ENCODE results near the gene RND3. TPM values are rescaled to one million over a fixed set of nuclear protein-coding genes. Genes with fewer than 3 reads are reported as not detected.

Gene RND3, protein sequence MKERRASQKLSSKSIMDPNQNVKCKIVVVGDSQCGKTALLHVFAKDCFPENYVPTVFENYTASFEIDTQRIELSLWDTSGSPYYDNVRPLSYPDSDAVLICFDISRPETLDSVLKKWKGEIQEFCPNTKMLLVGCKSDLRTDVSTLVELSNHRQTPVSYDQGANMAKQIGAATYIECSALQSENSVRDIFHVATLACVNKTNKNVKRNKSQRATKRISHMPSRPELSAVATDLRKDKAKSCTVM
- total RNA-seq (2021; ENCODE audit: unreplicated experiment) (45.3 TPM), Bru-seq, nascent RNA (percentile 99 among the genes with signal in this experiment), BruChase-seq, experiment 1, labeled RNA remaining after a 2-hour chase (percentile 92 among the genes with signal in this experiment), BruChase-seq, experiment 2, labeled RNA remaining after a 6-hour chase (percentile 69 among the genes with signal in this experiment)
- 26.0 TPM for polyA plus RNA-seq (2012; ENCODE audit: insufficient read length)
- long read RNA-seq, transcript RND3-202 (5 exons, 2,777 nt), result major isoform, 47 of 68 reads
- long read RNA-seq, transcript RND3-201 (6 exons, 2,711 nt), result minor isoform, 17 of 68 reads
- long read RNA-seq, partial matches to known transcripts, result 0 of 68 reads
- long read RNA-seq, other reads (novel, unspliced or antisense), result 2 of 68 reads

DNA sequence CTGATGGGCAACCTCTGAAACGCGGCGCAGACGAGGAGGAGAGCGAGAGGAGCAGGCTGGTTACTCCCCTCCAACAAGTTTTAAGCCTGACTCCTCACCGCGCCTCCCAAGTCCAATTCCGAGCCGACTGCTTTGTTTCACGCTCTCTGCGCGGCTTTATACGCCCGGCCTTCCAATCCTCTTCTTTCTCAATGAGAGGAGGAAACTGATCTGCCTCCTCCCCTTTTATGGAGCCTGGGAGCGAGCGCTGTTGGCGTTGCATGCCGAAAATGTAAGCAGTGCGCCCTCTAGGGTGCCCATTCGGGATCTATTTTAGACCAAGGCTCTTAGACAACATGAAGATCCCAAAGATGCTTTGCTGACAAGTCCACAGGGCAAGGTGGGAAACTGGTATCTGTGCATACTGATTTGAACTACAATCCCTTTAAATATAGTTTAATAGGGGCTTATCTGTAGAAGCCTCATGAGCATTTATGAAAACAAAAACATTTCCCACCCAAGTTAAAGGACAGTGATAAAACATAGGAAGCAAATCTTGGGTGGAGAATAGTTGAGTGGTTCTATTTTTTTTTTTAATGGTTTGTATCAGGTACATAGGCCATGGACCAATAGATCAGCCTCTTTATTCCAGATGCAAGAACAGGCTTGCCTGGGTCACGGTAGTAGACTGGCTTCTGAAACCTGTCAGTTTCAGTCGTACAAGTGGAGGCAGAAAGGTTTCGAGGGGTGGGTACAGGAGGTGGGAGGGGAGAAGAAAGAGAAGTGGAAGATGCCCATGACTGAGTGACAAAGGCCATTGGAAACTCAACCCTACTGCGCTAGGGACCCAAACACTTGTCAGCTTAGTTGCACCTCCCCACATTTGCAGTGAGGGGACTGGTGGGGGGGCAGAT is at the start of gene RND3:
Gene RND3 (minus strand): TSS at position 131 of the 893 bp plus-strand sequence. CDS start 250 bp downstream, outside the sequence.
- ChIA-PET CTCF (no interaction called here), POLR2A (no interaction called here)
- Histone ChIP-seq H3K27me3 (ENCODE audit: control insufficient read depth, insufficient read depth, low read length) (no peaks in the 10 kb centered on the region; the same call in 1 of the 2 replicates), H3K4me3 (ENCODE audit: low read depth in 2 of 2, low read length in 2 of 2) (peak within 1 kb of the TSS; percentile 88 to 89), H3K4me1 (ENCODE audit: control insufficient read depth, insufficient read depth, low read length) (peaks cover 18% of the 10 kb centered on the region), H3K9me3 (ENCODE audit: control insufficient read depth, insufficient read depth, low read depth, low read length) (no peaks in the 10 kb centered on the region), H3K27ac (ENCODE audit: low read length) (peak within 1 kb of the TSS; percentile 92), H3K36me3 (ENCODE audit: control insufficient read depth, insufficient read depth, low read length) (peaks cover 3% of the 10 kb centered on the region)
- in situ Hi-C loops (cut with HindIII; ENCODE audit: low pct_unique_long_range_greater_than_20kb, low sequenced_read_pairs), result no loop called here
- intact Hi-C loops (cut with micrococcal nuclease; ENCODE audit: unreplicated experiment), result loop anchor here (5.0 to 10.0 kb wide), 3 partner anchors 303 to 750 kb away; no protein-coding TSS in a partner anchor
- no TSS peak for BruUV-seq (replicated peaks)
- ATAC-seq (peak; percentile 78), DNase-seq (ENCODE audit: low read depth, low spot score) (peak; percentile 96)
- peak; percentile 99 for TF ChIP-seq POLR2AphosphoS5 (IDR thresholded peaks at IDR 0.05; ENCODE audit: low read depth, low read length)
- TF ChIP-seq, protein P1, sequence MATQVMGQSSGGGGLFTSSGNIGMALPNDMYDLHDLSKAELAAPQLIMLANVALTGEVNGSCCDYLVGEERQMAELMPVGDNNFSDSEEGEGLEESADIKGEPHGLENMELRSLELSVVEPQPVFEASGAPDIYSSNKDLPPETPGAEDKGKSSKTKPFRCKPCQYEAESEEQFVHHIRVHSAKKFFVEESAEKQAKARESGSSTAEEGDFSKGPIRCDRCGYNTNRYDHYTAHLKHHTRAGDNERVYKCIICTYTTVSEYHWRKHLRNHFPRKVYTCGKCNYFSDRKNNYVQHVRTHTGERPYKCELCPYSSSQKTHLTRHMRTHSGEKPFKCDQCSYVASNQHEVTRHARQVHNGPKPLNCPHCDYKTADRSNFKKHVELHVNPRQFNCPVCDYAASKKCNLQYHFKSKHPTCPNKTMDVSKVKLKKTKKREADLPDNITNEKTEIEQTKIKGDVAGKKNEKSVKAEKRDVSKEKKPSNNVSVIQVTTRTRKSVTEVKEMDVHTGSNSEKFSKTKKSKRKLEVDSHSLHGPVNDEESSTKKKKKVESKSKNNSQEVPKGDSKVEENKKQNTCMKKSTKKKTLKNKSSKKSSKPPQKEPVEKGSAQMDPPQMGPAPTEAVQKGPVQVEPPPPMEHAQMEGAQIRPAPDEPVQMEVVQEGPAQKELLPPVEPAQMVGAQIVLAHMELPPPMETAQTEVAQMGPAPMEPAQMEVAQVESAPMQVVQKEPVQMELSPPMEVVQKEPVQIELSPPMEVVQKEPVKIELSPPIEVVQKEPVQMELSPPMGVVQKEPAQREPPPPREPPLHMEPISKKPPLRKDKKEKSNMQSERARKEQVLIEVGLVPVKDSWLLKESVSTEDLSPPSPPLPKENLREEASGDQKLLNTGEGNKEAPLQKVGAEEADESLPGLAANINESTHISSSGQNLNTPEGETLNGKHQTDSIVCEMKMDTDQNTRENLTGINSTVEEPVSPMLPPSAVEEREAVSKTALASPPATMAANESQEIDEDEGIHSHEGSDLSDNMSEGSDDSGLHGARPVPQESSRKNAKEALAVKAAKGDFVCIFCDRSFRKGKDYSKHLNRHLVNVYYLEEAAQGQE (IDR thresholded peaks at IDR 0.05; ENCODE audit: insufficient read depth in 1 of 2, low read depth in 2 of 2, low read length in 1 of 2), result 0 out of 4 replicates have a peak, but pooled peaks of 1 of the 2 experiments have one; percentile 47
- TF ChIP-seq, protein P2, sequence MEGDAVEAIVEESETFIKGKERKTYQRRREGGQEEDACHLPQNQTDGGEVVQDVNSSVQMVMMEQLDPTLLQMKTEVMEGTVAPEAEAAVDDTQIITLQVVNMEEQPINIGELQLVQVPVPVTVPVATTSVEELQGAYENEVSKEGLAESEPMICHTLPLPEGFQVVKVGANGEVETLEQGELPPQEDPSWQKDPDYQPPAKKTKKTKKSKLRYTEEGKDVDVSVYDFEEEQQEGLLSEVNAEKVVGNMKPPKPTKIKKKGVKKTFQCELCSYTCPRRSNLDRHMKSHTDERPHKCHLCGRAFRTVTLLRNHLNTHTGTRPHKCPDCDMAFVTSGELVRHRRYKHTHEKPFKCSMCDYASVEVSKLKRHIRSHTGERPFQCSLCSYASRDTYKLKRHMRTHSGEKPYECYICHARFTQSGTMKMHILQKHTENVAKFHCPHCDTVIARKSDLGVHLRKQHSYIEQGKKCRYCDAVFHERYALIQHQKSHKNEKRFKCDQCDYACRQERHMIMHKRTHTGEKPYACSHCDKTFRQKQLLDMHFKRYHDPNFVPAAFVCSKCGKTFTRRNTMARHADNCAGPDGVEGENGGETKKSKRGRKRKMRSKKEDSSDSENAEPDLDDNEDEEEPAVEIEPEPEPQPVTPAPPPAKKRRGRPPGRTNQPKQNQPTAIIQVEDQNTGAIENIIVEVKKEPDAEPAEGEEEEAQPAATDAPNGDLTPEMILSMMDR (IDR thresholded peaks at IDR 0.05), result peak; percentile 90
- no peak for TF ChIP-seq TCF7L2 (IDR thresholded peaks at IDR 0.05; ENCODE audit: low read depth, low read length)
- 0 out of 2 replicates have a peak, but pooled peaks have one; percentile 61 for TF ChIP-seq SIN3A (IDR thresholded peaks at IDR 0.05; ENCODE audit: borderline replicate concordance, insufficient read depth, low read depth, low read length)

DNA sequence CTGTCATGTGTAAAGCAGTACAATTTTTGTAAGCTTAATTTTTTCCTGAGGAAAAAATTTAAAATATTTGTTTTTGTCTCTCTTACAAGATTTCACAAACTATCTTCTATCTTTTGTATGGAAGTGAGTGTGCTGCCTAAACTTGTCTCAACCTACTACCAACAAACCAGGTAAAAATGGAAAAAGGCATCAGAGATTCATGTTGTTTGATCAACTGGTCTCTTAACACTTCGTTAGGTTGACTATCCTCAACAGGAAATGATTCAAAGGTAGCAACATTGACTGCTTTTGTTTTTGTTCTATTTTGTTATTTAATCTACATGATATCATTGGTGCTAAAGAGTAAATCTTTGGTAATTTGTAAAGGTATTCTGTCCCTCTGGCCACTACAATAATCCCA is 47.7 kb upstream of the RND3 start:
- BruUV-seq (replicated peaks), result no TSS peak

More for the DNA sequence above, 47.7 kb upstream of the RND3 start:
- CTCF ChIA-PET, result no interaction called here
- no peak overlapping the region for H3K4me3 ChIP-seq (ENCODE audit: low read depth in 2 of 2, low read length in 2 of 2)
- H3K27ac ChIP-seq (ENCODE audit: low read length), result no peak overlapping the region
- no peaks in the 10 kb centered on the region for H3K36me3 ChIP-seq (ENCODE audit: control insufficient read depth, insufficient read depth, low read length)
- POLR2A ChIA-PET, result no interaction called here
- no peaks in the 10 kb centered on the region for H3K9me3 ChIP-seq (ENCODE audit: control insufficient read depth, insufficient read depth, low read depth, low read length)
- no peaks in the 10 kb centered on the region for H3K27me3 ChIP-seq (ENCODE audit: control insufficient read depth, insufficient read depth, low read length)
- TF ChIP-seq, protein P1 (IDR thresholded peaks at IDR 0.05; ENCODE audit: insufficient read depth in 1 of 2, low read depth in 2 of 2, low read length in 1 of 2), result no peak
- TF ChIP-seq POLR2AphosphoS5 (IDR thresholded peaks at IDR 0.05; ENCODE audit: low read depth, low read length) (no peak), TCF7L2 (IDR thresholded peaks at IDR 0.05; ENCODE audit: low read depth, low read length) (no peak), SIN3A (IDR thresholded peaks at IDR 0.05; ENCODE audit: borderline replicate concordance, insufficient read depth, low read depth, low read length) (no peak)
- TF ChIP-seq, protein P2 (IDR thresholded peaks at IDR 0.05), result no peak
- DNase-seq (ENCODE audit: low read depth, low spot score) (no peak), ATAC-seq (no peak)
- H3K4me1 ChIP-seq (ENCODE audit: control insufficient read depth, insufficient read depth, low read length), result no peaks in the 10 kb centered on the region
- in situ Hi-C loops (cut with HindIII; ENCODE audit: low pct_unique_long_range_greater_than_20kb, low sequenced_read_pairs) (no loop called here), intact Hi-C loops (cut with micrococcal nuclease; ENCODE audit: unreplicated experiment) (no loop called here)
